Stimulated activated effector memory CD8-positive, alpha-beta T cell treated with anti-CD3 and anti-CD28 coated beads, Interleukin-12 subunit alpha, Interleukin-12 subunit beta, amount 100 ng/mL, for 72 hours (primary cell): ENCODE data around the gene PTGFR.

Experiments used
- ATAC-seq: fragments of 150-1000 bp; cut with Tn5 transposase; 2 replicates; pipeline ENCODE4 v1.10.0; 2021
- DNase-seq, 2 donors: peaks; one replicate each; pipeline ENCODE4 v3.0.0; 2021 to 2022; ENCODE audit warnings: low spot score in 2 of 2
- H3K27ac Mint-ChIP-seq: one replicate; pipeline ENCODE4 v1.8.0; 2022; ENCODE audit warnings: mild to moderate bottlenecking, mixed read lengths
- H3K36me3 Mint-ChIP-seq: one replicate; pipeline ENCODE4 v1.8.0; 2022; ENCODE audit warnings: mild to moderate bottlenecking, mixed read lengths
- H3K4me1 Mint-ChIP-seq: one replicate; pipeline ENCODE4 v1.8.0; 2022; ENCODE audit warnings: mixed read lengths
- H3K4me3 Mint-ChIP-seq: one replicate; pipeline ENCODE4 v1.8.0; 2022; ENCODE audit warnings: mild to moderate bottlenecking, mixed read lengths
- H3K9me3 Mint-ChIP-seq: one replicate; pipeline ENCODE4 v1.8.0; 2022; ENCODE audit warnings: mixed read lengths

PTGFR gene, protein sequence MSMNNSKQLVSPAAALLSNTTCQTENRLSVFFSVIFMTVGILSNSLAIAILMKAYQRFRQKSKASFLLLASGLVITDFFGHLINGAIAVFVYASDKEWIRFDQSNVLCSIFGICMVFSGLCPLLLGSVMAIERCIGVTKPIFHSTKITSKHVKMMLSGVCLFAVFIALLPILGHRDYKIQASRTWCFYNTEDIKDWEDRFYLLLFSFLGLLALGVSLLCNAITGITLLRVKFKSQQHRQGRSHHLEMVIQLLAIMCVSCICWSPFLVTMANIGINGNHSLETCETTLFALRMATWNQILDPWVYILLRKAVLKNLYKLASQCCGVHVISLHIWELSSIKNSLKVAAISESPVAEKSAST

DNA sequence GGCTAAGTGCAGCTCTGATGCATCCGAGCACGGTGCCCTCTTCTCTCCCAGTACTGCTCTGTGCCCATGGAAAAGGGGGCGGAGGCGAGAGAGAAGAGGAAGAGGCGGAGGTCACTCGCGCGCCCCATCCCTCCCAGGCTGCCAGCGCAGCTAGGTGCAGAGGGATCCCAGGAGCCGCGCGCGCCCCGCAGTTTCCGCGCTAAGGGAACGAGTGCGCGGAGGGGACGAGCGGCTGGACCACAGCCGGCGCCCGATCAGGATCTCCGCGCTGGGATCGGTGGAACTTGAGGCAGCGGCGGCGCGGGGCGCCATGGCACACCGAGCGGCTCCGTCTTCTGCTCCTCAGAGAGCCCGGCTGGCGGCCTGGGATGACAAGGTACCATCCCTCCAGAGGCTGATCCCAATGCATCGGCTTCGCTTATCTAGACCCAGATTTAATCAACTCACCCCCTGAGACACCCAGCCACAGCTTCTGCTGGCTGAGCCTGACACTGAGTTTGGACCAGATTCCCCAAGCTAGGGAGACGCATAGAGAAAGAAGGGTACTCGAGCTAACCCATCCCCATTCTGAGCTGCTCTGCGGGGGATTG is at the start of gene PTGFR:
Gene PTGFR (plus strand): TSS at position 114 of the 590 bp plus-strand sequence. CDS start 1,770 bp downstream, outside the sequence.
- H3K27ac Mint-ChIP-seq, result no peak within 1 kb of the TSS
- no peaks in the 10 kb centered on the region for H3K4me1 Mint-ChIP-seq
- ATAC-seq (peak; percentile 26), DNase-seq (no peak)
- H3K9me3 Mint-ChIP-seq, result no peaks in the 10 kb centered on the region
- H3K4me3 Mint-ChIP-seq, result no peak within 1 kb of the TSS
- no peaks in the 10 kb centered on the region for H3K36me3 Mint-ChIP-seq

DNA sequence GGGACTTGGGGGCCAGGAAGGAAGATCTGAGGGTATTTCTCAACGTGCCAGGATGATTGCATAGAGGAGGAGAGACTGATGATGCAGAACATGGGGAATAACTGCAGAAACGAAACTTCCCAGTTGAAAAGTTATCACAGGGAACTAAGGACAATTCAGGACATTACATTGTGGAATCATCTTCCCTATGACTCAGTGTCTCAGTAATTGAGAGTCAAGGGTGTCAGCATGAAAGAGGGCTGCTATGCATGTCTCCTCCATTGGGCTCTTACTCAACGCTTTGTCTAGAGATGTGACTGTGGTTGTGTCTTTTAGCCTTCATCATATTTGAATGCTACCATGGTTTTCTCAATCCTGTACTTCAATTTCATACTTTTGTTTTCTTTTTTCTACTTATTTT is 48.9 kb upstream of the PTGFR start:
- no peak overlapping the region for H3K27ac Mint-ChIP-seq
- peaks cover 5% of the 10 kb centered on the region for H3K9me3 Mint-ChIP-seq
- H3K4me3 Mint-ChIP-seq, result no peak overlapping the region
- no peaks in the 10 kb centered on the region for H3K4me1 Mint-ChIP-seq
- ATAC-seq (no peak), DNase-seq (no peak)
- no peaks in the 10 kb centered on the region for H3K36me3 Mint-ChIP-seq

DNA sequence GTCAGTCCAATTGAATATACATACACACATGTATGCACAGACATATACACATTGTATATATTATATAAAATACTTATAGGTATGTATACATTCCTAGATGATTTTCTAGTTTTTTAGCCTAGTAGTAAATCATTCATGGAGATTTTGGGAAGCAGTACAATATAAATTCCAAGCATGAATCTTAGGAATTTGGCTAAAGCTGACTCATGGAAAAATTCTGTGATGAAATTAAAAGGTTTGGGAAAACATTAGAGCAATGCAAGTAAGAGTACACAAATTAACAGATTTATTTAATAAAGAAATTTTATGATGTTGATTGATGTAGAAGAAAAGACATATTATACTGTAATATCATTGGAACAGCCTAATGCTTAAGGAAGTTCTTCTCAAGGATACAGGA is 43.7 kb upstream of the PTGFR start:
- no peak for DNase-seq
- Mint-ChIP-seq H3K36me3 (no peaks in the 10 kb centered on the region), H3K27ac (no peak overlapping the region)

DNA sequence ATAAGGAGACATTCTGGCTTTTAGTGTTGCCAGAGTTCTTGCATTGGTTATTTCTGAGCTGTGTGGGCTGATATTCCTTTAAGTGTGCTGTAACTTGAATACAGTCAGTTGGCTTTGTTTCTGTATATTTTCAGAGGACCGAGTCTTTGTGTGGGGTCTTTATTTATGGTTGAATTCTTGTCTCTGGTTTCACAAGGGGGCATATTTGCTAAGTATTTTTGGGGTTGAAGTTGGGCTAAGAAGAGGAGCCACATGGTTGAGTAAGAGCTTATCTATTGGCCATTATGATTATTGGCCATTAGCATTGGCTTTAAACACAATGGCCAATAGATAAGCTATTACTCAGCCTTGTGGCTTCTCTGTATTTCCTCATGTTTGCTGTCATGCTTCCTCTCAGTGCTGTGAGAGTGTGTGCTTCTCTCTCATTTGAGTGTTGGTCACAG is 26.3 kb upstream of the PTGFR start:
- H3K4me1 Mint-ChIP-seq, result no peaks in the 10 kb centered on the region

More for the DNA sequence above, 43.7 kb upstream of the PTGFR start:
- no peak for ATAC-seq
- H3K9me3 Mint-ChIP-seq, result peaks cover 6% of the 10 kb centered on the region
- no peaks in the 10 kb centered on the region for H3K4me1 Mint-ChIP-seq
- no peak overlapping the region for H3K4me3 Mint-ChIP-seq

DNA sequence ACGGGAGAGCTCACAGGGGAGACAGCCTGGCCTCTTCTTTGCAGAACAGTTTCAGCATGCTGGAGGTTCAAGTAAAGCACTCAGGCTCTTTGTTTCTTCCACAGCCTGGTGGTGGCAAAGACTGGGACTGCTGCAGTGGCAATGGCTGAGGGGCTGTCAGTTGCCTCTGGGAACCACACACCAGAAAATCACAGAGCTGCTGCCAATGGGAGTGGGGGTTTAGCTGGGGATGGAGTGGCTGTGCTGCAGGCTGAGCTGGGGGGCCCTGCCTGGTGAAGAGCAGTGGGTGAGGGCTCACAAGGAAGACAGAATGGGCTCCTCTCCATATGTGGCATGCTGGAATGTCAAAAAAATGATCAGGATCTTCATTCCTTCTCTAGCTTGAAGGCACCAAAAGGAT is 25.6 kb upstream of the PTGFR start:
- no peak overlapping the region for H3K4me3 Mint-ChIP-seq
- H3K36me3 Mint-ChIP-seq, result no peaks in the 10 kb centered on the region
- H3K4me1 Mint-ChIP-seq, result no peaks in the 10 kb centered on the region
- no peak overlapping the region for H3K27ac Mint-ChIP-seq
- DNase-seq (no peak), ATAC-seq (no peak)
- peaks cover 19% of the 10 kb centered on the region for H3K9me3 Mint-ChIP-seq

More for the DNA sequence above, 26.3 kb upstream of the PTGFR start:
- no peak for ATAC-seq
- Mint-ChIP-seq H3K9me3 (peaks cover 19% of the 10 kb centered on the region), H3K27ac (no peak overlapping the region), H3K4me3 (no peak overlapping the region), H3K36me3 (no peaks in the 10 kb centered on the region)
- DNase-seq, result no peak

DNA sequence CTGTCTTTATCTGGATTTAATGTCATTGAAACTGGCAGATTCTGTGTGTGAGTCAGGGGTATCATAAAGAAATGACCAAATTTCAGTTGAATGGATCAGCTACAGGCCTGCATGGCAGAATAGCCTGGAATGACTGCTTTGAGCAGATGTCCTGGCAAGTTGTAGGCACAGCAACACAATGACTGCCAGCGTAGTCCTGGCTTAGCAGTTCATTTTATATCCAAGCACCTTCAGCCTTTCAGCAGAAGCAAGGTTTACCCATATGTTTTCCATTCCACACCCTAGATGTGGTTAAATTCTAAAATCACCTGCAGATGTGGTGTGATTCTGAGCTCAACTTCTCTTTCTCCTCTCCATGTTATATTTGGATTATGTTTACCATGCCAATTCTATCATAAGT is 22.3 kb upstream of the PTGFR start:
- peaks cover 10% of the 10 kb centered on the region for H3K9me3 Mint-ChIP-seq
- no peaks in the 10 kb centered on the region for H3K4me1 Mint-ChIP-seq
- no peaks in the 10 kb centered on the region for H3K36me3 Mint-ChIP-seq
- ATAC-seq (no peak), DNase-seq (no peak)
- no peak overlapping the region for H3K27ac Mint-ChIP-seq
- H3K4me3 Mint-ChIP-seq, result no peak overlapping the region

DNA sequence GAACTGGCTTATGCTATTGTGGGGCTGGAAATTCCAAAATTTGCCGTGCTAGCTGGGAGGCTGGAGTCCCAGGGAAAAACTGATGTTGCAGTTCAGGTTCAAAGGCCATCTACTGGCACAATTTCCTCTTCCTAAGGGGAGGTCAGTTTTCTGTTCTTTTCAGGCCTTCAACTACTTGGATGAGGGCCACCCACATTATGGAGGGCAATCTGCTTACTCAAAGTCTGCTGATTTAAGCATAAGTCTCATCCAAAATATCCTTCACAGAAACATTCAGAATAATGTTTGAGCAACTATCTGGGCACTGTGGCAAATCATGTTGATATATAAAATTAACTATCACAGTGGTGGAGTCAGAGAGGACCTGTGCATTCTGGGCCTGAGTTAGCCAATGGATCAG is 21.2 kb upstream of the PTGFR start:
- Mint-ChIP-seq H3K4me3 (no peak overlapping the region), H3K27ac (no peak overlapping the region), H3K9me3 (peaks cover 7% of the 10 kb centered on the region), H3K4me1 (no peaks in the 10 kb centered on the region), H3K36me3 (no peaks in the 10 kb centered on the region)
- ATAC-seq (no peak), DNase-seq (no peak)

DNA sequence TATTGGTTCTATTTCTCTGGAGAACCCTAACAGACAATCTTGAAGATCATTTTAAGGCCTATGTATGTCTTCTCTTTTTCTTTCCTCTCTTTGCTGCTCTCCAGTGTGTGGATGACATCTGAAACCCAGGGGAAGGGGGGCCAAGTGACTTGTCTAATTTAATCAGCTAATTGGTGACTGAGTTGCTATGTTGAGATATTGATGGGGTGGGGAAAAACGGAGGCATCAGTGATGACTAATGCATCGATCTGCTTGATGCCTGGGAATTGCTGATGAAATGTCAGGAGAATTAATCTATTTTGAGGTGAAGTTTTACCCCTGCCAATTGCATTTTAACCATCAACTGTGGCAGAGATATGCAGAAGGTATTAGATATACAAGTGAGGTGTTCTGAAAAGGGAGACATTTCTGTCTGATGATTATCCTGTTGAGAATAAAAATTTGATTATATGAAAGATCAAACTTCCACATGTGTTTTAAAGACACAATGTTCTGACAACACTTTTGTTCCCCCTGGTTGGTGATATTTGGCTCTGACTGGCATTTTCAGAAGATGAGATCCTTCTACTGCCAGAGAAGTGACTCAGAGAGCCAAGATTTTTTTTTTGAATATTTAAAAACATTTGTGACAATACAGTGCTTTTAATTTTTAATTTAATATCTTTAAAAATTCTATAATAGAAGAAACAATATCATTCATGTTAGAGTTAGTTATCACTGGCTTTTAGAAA is 18.7 kb upstream of the PTGFR start:
- Mint-ChIP-seq H3K27ac (no peak overlapping the region), H3K9me3 (peaks cover 7% of the 10 kb centered on the region), H3K4me1 (no peaks in the 10 kb centered on the region), H3K4me3 (no peak overlapping the region), H3K36me3 (no peaks in the 10 kb centered on the region)
- DNase-seq (no peak), ATAC-seq (no peak)

DNA sequence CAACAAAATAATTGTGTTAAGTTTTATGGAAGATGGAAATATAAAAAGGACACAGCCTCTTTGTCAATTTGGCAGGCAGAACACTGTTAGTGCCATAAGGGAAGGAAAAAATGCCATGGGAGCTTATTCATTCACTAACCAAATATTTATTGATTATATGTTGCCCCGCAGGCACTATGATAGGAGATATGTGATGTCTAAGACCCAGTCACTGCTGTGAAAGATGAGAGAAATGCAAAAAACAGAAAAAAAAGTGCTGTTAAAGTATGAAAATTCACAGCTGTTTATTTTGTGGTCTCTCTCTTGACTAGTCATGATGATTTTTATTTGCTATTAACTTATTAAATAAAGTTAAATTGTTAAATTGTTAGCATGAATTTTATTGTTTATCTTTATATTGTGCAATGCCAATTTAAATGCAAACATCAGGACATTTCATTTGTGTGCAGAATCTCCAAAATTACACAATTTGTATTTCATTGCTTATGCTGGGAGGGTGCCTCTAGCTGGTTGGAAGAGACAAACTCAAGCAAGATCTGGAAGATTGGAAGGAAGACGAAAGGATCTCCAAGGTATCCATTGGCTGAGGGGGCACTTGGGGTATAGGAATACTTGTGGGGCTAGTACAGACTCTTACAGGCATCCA is 17.8 kb upstream of the PTGFR start:
- H3K9me3 Mint-ChIP-seq, result peaks cover 3% of the 10 kb centered on the region
- no peak overlapping the region for H3K4me3 Mint-ChIP-seq
- no peak overlapping the region for H3K27ac Mint-ChIP-seq
- H3K4me1 Mint-ChIP-seq, result no peaks in the 10 kb centered on the region
- no peak for ATAC-seq
- no peaks in the 10 kb centered on the region for H3K36me3 Mint-ChIP-seq
- DNase-seq, result no peak

DNA sequence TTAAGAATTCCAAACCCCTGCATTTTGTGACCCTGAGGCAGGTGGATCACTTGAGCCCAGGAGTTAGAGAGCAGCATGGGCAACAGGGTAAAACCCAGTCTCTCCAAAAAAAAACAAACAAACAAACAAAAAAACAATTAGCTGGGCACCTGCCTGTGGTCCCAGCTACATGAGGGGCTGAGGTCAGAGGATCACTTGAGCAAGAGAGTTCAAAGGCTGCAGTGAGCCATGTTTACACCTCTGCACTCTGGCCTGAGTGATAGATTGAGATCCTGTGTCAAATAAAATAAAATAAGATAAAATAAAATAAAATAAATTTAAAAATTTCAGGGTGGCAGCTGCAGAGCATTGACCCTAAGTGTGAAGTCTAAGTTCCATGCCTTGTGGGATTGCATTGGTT is 16.7 kb upstream of the PTGFR start:
- Mint-ChIP-seq H3K4me3 (no peak overlapping the region), H3K9me3 (peaks cover 3% of the 10 kb centered on the region), H3K27ac (no peak overlapping the region), H3K36me3 (no peaks in the 10 kb centered on the region), H3K4me1 (no peaks in the 10 kb centered on the region)
- no peak for ATAC-seq
- DNase-seq, result no peak

DNA sequence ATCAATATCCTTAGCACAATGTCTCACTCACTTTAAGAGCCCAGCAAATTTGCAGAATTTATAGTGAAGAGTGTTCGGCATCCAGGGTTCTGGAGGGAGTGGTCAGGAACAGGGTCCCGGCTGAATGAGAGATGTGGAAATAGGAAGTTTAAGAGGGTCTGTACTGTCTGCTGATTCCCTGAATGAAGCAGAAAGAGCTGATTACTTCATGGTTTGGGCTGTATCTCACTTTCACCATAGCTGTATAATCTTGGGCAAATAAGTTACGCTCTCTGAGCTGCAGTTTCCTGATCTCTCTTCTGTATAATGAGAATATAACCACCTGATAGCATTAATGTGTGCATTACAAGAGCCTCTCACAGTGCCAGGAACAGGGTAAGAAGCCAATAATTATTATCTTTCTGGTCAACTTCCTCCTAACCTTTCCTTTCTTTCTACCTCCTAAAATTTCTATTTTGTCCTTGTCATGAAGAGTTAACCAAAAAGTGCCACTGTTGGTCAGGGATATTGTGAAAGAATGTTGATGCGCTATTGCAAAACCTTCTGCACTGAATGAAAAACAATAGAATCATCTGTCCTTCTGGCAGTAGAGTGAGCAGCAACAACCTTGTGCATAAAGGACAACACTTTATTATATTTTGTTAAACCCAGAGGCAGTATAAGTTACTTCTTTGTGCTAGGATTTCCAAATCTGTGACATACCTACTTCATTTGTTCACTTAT is 14.7 kb upstream of the PTGFR start:
- DNase-seq (no peak), ATAC-seq (no peak)
- Mint-ChIP-seq H3K4me1 (no peaks in the 10 kb centered on the region), H3K4me3 (no peak overlapping the region), H3K27ac (no peak overlapping the region), H3K9me3 (no peaks in the 10 kb centered on the region), H3K36me3 (no peaks in the 10 kb centered on the region)

DNA sequence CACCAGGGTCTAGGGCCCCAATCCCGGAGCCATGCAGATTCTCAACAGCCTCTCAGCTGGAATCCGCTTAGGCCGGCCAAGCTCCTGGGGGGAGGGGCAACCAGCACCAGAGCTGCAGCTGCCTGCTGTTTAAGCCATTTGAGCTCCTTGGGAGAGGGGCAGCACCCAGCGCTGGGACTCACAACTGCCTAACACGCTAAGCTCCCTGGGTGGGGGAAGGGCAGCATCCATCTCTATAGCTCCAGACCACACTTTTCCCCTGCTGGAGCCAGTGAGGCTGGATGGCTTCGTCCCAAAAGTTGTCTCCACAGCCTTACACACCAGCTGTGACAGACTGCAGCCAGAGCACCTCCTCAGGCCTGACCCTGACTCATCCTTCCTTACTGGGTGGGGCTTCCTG is 6.9 kb upstream of the PTGFR start:
- H3K27ac Mint-ChIP-seq, result no peak overlapping the region
- peaks cover 4% of the 10 kb centered on the region for H3K9me3 Mint-ChIP-seq
- H3K4me1 Mint-ChIP-seq, result no peaks in the 10 kb centered on the region
- no peaks in the 10 kb centered on the region for H3K36me3 Mint-ChIP-seq
- no peak overlapping the region for H3K4me3 Mint-ChIP-seq
- DNase-seq (no peak), ATAC-seq (no peak)

DNA sequence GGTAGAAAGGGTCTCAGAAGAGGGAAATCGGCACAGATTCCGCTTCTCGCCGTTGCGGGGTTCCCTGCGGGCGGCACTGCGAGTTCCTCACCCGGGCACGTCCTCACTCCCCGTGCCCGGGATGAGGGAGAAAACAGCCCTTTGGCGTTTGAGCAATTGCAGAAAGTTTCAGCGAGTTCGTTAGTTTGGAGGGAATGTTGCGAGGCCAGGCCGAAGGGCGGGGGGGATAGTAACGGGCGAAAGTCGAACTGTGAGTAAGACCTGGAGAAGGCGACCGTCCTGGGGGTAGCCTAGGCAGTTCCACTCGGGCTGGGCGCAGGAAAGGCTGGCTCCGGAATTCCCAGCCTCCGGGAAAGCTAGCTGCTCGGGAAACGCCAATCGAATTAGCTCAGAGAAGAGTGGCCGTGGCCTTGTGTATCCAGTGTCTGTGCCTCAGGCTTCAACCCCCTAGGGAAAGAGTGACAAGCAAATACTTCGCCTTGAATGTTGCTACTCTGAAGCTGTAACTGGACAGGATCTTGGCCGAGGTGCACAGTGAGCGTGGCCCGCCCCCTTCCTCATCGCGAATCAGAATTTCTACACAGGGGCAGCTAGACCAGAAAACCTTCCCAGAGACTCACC is 787 bp downstream of the PTGFR start:
- H3K36me3 Mint-ChIP-seq, result no peaks in the 10 kb centered on the region
- peak; percentile 28 for ATAC-seq

DNA sequence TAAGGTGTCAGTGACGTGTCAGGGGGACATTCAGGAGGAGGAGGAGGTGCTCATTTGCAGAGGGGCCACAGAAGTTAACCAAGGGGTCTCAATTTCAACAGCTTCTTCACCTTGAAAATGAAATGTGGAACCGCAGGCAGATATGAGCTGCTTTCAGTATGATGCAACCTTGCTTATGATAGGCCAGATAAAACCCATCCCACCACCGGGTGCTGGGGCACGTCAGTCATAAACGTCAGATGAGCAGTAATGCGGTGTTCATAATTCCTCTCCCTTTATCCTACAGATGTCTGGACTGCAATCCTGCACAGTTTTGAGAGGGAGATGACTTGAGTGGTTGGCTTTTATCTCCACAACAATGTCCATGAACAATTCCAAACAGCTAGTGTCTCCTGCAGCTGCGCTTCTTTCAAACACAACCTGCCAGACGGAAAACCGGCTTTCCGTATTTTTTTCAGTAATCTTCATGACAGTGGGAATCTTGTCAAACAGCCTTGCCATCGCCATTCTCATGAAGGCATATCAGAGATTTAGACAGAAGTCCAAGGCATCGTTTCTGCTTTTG is 1.7 kb downstream of the PTGFR start:
- H3K4me3 Mint-ChIP-seq, result no peak overlapping the region
- DNase-seq, result no peak
- no peaks in the 10 kb centered on the region for H3K4me1 Mint-ChIP-seq
- H3K9me3 Mint-ChIP-seq, result no peaks in the 10 kb centered on the region
- ATAC-seq, result no peak
- H3K36me3 Mint-ChIP-seq, result no peaks in the 10 kb centered on the region
- no peak overlapping the region for H3K27ac Mint-ChIP-seq

More for the DNA sequence above, 787 bp downstream of the PTGFR start:
- DNase-seq, result no peak
- Mint-ChIP-seq H3K4me1 (no peaks in the 10 kb centered on the region), H3K9me3 (no peaks in the 10 kb centered on the region), H3K27ac (no peak overlapping the region), H3K4me3 (no peak overlapping the region)
